Right renal pelvis (tissue), 4 donors: ENCODE results near the gene PSMB5. TPM values are rescaled to one million over a fixed set of nuclear protein-coding genes. Genes with fewer than 3 reads are reported as not detected.
A peak's percentile ranks its signal among the peaks of the same experiment; 100 is the strongest.
"Not testable (repeated sequence)": the region's sequence is repeated elsewhere in the genome, so short reads cannot be mapped to it uniquely, and the experiment has no call there.

ENCODE experiments used
- DNase-seq, 4 donors: peaks; one replicate each; pipeline ENCODE4 v3.0.0-alpha.2; 2013; ENCODE audit warnings: low read depth in 4 of 4, low spot score in 3 of 4, missing footprints in 1 of 4
- polyA plus RNA-seq, 4 donors: library from polyadenylated mRNA; unstranded; fragments of 120-200 nt; gene quantifications; one replicate each; pipeline ENCODE4 v1.2.1, GENCODE V29; 2013; ENCODE audit not compliant: insufficient read length in 4 of 4

The PSMB5 gene
- polyA plus RNA-seq, 4 donors = 188 to 243 (median 217) TPM

GRCh38 chr14:23020143-23021128, 14.3 kb downstream of the PSMB5 start:
- DNase-seq = no peak

DNA sequence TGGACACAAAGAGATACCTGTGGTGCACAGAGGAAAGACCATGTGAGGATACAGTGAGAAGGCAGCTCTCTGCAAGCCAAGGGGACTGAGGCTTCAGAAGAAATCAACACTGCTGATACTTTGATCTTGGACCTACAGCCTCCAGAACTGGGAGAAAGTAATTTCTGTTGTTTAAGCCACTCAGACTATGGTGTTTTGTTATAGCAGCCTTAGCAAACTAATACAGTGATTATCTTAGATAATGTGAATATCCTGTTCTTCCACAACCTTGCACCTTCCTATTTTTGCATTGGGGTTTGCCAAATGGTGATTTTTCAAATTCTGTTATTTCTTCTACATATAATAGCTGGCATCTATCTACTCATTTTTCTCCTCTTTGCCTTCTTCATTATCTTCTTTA, 16.6 kb downstream of the PSMB5 start:
- DNase-seq = no peak

GRCh38 chr14:23017091-23017490, 17.6 kb downstream of the PSMB5 start:
- no peak for DNase-seq

DNA sequence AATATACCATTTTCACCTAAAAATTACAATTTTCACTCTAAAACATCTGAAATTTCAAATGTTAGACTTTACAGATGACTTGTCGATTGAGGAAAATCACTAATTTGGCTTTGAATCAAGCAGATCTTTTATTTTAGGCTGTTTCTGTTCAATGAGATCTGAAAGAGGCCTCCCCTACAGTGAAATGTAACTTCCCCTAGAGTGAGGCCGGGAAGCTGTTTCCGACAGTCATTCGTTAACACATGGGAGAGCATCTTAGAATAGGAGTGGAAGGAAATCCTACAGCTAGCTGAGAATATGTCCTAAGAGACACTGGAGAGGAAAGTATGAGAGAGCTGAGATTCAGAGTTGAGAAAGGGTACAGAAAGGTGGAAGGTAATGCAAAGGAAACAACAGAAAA, 19.1 kb downstream of the PSMB5 start:
- no peak for DNase-seq

GRCh38 chr14:23013749-23014054, 21.0 kb downstream of the PSMB5 start:
- not testable (repeated sequence) for DNase-seq

DNA sequence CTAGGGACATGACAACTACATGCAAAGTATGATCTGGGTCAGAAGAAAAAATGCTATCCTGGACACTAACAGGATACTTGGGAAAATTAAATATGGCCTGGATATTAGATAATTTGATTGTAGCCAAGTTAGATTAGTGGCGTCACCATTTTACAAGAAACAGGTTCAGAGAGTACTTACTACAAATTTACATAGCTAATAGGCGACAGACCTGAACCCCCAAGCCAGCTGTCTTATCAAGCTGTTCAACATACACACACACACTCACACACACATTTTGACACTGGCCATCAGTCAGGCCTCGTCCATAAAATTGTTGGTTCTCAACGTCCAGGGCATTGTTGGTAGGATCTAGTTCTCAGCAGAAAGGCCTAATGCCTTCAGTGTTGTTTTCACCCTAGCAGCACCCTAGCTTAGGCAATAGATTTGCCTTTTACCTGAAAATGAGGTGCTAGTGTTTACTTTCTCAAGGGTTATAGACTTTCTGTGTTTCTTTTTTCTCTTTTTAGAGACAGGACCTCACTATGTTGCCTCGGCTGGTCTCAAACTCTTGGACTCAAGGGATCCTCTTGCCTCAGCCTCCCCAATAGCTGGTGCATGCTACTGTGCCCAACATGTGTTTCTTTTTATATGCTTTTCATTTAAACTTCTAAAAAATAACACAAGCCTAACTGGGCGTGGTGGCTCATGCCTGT, 21.5 kb downstream of the PSMB5 start:
- no peak for DNase-seq

DNA sequence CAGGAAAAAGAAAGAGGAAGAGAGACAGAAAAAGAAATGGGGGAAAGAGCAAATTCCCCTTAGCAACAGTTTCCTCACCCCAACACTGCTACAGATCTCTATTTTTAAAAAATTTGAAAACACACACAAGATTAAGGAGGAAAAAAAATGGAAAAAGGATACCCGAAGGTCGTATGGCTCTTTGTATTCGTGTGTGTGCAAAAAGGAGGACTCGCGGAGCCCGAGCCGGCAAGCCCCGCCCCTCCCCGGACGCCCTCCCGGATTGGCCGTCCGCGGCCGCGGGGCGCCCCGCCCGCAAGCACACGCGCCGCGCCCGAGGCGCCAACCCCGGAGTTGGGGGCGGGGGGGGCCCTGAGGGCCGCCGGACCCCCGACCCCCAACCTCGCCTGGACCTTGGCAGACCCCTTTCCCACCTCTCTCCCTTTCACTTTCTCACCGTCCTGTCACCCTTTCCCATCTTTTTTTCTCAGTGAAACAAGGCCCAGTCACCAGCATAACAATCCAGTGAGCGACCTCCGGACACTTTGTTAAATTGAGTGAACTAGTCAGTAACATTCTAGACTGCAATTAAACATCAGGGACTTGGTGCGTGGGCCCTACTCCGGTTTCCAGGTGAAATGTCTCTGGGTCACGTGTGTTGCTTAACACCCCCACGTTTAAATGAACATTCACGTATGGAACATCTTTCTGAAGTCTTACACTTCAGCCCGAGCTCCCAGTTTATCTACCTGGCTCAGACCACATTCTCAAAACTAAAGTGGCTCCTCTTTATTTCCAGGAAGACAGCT, 24.6 kb downstream of the PSMB5 start, which contains the start of gene C14orf93:
Gene C14orf93 (minus strand): TSS at position 205 of the 788 bp plus-strand sequence. CDS start 11,120 bp downstream, outside the sequence.
- peak in 2 of 4 donors; percentile 57 to 59 for DNase-seq

GRCh38 chr14:23009483-23009938, 25.2 kb downstream of the PSMB5 start:
- DNase-seq = no peak

DNA sequence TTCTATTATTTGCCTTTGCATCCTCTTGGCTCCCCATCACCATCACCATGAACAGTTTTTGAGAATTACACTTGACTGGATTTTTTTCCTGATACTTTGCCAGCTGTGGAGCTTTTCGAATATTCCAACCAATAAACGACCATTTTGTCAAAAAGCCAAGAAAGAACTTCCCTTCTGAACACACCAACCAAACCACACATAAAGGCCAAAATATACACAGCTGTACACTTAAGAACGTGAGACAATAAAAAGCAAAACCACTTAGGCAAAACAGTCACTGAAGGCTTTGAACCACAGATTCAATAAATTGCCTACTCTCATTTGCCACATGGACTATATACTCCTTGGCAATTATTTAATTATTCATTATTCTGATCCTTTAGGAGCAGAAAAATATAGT, 25.9 kb downstream of the PSMB5 start:
- DNase-seq = no peak

GRCh38 chr14:23006544-23007419, 27.9 kb downstream of the PSMB5 start:
- peak; percentile 95 to 97 (median 96) for DNase-seq

DNA sequence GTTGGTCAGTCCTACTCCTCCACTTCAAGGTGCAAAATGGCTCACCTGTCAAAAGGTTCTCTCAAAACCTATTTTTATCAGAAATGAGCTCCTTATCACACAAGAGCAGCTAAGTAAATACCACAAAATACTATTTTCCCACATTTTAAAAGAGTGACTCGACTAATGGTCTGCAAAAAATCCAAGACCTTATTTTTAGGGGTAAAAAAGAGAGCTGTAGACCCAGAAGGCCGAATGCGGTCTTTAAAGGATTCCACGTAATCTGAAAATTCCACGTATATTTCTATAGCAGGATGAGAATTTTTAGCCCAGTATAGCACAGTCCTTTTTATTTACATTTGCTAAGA, 28.5 kb downstream of the PSMB5 start:
- no peak for DNase-seq

DNA sequence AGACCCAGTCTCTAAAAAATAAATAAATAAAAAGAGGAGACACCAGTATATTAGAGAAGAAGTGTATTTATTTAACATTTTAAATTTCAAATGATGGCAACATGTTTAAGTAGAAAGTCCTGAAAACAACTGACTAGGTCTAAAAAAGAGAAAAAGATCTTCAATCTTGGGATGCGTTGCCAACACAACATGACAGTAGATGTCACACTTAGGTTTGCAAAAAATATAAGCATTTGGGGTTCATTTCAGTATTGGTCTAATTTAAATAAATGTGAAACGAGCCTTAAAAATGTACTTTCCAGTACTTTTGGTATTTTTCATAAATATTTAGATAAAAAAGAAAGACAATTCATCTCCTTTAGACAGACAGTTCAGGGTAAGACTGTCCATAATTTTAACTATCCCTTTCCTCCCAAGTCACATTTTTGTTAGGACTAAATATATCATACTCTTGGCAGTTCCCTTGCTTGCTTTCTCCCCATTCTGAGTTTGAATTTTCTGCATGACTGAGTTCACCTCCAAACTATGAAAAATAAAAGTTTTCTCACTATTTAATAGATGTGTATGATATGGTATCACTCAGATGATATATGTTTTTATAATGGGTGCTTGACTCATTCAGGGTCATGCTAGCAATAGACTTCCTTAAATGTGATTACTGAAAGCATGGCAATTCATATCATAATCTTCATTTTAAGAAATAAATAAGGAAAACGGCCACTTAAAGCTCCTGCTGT, 29.1 kb downstream of the PSMB5 start:
- no peak for DNase-seq

DNA sequence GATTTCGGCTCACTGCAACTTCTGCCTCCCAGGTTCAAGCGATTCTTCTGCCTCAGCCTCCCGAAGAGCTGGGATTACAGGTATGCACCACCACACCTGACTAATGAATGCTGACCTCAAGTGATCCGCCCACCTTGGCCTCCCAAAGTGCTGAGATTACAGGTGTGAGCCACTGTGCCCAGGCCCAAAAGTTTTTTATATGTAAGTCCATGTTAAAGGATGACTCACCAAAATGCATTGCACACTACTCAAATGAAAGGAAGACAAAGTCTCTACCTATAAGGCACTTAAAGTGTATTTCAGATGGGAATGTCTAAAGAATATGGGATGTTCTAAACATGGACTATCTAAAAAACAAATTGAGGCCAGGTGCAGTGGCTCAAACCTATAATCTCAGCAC, 30.4 kb downstream of the PSMB5 start:
- DNase-seq = not testable (repeated sequence)

GRCh38 chr14:23002592-23002991, 32.1 kb downstream of the PSMB5 start:
- DNase-seq = no peak

- DNase-seq = no peak
Measured at GRCh38 chr14:23000860-23001259, 33.8 kb downstream of the PSMB5 start.

DNA sequence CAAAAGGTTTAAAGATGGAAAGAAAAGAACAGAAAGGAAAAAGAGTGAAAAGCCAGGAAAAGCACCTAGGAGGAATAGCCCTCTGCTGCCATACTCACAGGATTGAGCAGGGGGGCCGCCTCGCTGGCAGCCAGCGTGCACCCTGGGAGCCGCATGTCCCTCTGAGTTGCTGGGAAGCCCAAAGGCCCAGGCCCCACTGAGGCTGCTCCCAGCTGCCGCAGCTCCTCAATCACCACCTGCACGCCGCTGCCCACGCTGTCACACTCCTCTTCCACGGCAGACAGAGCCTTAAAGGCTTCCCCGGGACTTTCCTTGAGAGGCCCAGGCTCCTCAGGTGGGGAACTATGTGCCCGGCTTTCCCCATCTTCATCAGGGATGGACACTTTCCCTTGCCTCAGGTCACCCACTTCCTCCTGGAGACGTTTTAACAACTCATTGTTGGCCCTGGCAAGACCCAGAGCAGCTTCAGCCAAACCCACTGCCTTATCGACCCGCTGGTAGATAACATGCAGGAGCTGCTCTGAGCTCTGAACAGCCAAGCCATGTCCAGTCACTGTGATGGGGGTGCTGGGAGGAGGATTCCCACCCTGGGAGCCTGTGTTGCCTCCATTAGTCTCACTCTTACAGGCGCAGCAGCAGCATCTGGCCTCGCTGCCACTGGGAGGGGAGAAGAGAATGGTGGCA, 36.2 kb downstream of the PSMB5 start:
- no peak for DNase-seq

GRCh38 chr14:22997676-22998323, 36.9 kb downstream of the PSMB5 start:
- DNase-seq = no peak
